ENCODE data around the gene RIPK1.

RIPK1 gene

GRCh38 chr6:3163248-3163594 is 94.9 kb downstream of the RIPK1 start:
- DNase-seq (ENCODE audit: low spot score) = no peak

GRCh38 chr6:3164388-3164787 is 96.1 kb downstream of the RIPK1 start:
- no peak for DNase-seq (ENCODE audit: low spot score)
